MM.1S (cell line): ENCODE results near the gene DUOX1.

Experiments
- DNase-seq: peaks from one replicate; pipeline ENCODE4 v3.0.0-alpha.2; 2015
- H2AFZ ChIP-seq: fragments of 300-600 bp; sonication (generic); 2 replicates; pipeline ENCODE4 v1.6.0; 2016; ENCODE audit warnings: antibody characterized with exemption, low read length
- H3F3A ChIP-seq: fragments of 300-600 bp; sonication (generic); 2 replicates; pipeline ENCODE4 v1.6.1; 2016; ENCODE audit warnings: mild to moderate bottlenecking, antibody characterized with exemption, low read length, moderate library complexity, mixed read lengths; ENCODE audit not compliant: insufficient read depth
- H3K27ac ChIP-seq: fragments of 300-600 bp; sonication (generic); 2 replicates; pipeline ENCODE4 v1.5.1; 2016; ENCODE audit warnings: mild to moderate bottlenecking, low read length
- H3K27me3 ChIP-seq: fragments of 300-600 bp; sonication (generic); replicated peaks from 2 replicates; pipeline ENCODE4 v1.6.0; 2016; ENCODE audit warnings: low read length; ENCODE audit not compliant: insufficient read depth
- H3K36me3 ChIP-seq: fragments of 300-600 bp; sonication (generic); replicated peaks from 2 replicates; pipeline ENCODE4 v1.6.1; 2016; ENCODE audit warnings: mild to moderate bottlenecking, low read length, mixed read lengths; ENCODE audit not compliant: insufficient read depth
- H3K4me1 ChIP-seq: fragments of 300-600 bp; sonication (generic); 2 replicates; pipeline ENCODE4 v1.6.1; 2016; ENCODE audit warnings: low read length, mixed read lengths
- H3K4me2 ChIP-seq: fragments of 300-600 bp; sonication (generic); 2 replicates; pipeline ENCODE4 v1.6.0; 2016; ENCODE audit warnings: low read depth, low read length
- H3K4me3 ChIP-seq: fragments of 300-600 bp; sonication (generic); 2 replicates; pipeline ENCODE4 v1.5.1; 2016; ENCODE audit warnings: low read length, mixed read lengths
- H3K79me2 ChIP-seq: fragments of 300-600 bp; sonication (generic); 2 replicates; pipeline ENCODE4 v1.6.1; 2016; ENCODE audit warnings: mixed run types, low read length, mixed read lengths
- H3K9ac ChIP-seq: fragments of 300-600 bp; sonication (generic); 2 replicates; pipeline ENCODE4 v1.6.1; 2016; ENCODE audit warnings: low read length, mixed read lengths
- H3K9me2 ChIP-seq: fragments of 300-600 bp; sonication (generic); replicated peaks from 2 replicates; pipeline ENCODE4 v1.6.1; 2016; ENCODE audit warnings: mild to moderate bottlenecking, low read length, mixed read lengths; ENCODE audit not compliant: insufficient read depth
- H3K9me3 ChIP-seq: fragments of 300-600 bp; sonication (generic); replicated peaks from 2 replicates; pipeline ENCODE4 v1.6.1; 2016; ENCODE audit warnings: mild to moderate bottlenecking, low read length, mixed read lengths; ENCODE audit not compliant: insufficient read depth
- H4K20me1 ChIP-seq: fragments of 300-600 bp; sonication (generic); 2 replicates; pipeline ENCODE4 v1.6.1; 2016; ENCODE audit warnings: mild to moderate bottlenecking, low read length, moderate library complexity, mixed read lengths; ENCODE audit not compliant: insufficient read depth
- EZH2 ChIP-seq: fragments of 300-600 bp; sonication (generic); optimal IDR thresholded peaks from 2 replicates; pipeline ENCODE3; 2017; ENCODE audit warnings: low read depth, mild to moderate bottlenecking, antibody characterized with exemption, low read length, mixed read lengths
- EZH2phosphoT487 ChIP-seq: fragments of 300-600 bp; sonication (generic); IDR thresholded peaks from 2 replicates; pipeline ENCODE4 v1.6.1; 2018; ENCODE audit warnings: antibody characterized with exemption, low read length
- TF ChIP-seq, protein P1 (sequence below): fragments of 300-600 bp; sonication (generic); IDR thresholded peaks from 2 replicates; pipeline ENCODE4 v1.5.1; 2016; ENCODE audit warnings: antibody characterized with exemption, low read length, mixed read lengths

DUOX1 gene

DNA sequence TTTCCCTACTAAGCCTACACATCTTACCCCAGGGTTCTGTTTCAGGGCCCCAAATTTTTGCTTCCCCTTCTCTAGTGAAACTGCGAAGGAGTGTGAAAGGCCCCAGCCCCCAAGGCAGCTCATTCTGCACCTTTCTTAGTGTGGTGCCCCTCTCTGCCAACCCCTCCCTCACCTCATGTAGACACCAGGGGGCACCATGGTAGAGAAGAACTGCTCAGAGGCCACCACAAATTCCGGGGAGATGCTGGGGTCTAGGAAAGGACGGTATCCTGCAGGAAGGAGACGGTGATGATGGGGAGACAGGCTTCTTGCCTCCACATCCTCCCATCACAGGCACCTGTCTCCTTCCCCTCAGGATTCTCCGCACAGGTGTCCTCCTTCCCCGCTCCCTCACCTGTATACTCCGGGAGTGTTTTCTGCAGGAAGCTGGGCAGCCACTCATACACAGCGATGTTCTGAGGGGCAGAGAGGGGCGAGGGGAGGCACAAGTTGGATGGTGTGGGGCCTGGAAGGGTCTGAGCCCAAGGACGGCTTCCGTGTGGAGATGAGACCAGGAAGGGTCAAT, 19.5 kb upstream of the DUOX1 start:
- Histone ChIP-seq H3K4me3 (no peak overlapping the region), H3K27ac (no peak overlapping the region), H4K20me1 (no peaks in the 10 kb centered on the region), H2AFZ (no peak overlapping the region), H3K36me3 (no peaks in the 10 kb centered on the region), H3K9ac (no peak overlapping the region), H3K27me3 (peaks cover 37% of the 10 kb centered on the region), H3K9me3 (no peaks in the 10 kb centered on the region), H3K4me2 (no peak overlapping the region), H3K79me2 (no peaks in the 10 kb centered on the region), H3F3A (no peaks in the 10 kb centered on the region), H3K4me1 (no peaks in the 10 kb centered on the region), H3K9me2 (no peaks in the 10 kb centered on the region)
- DNase-seq = no peak
- TF ChIP-seq EZH2phosphoT487 = no peak
- no peak for TF ChIP-seq EZH2
- TF ChIP-seq, protein P1, sequence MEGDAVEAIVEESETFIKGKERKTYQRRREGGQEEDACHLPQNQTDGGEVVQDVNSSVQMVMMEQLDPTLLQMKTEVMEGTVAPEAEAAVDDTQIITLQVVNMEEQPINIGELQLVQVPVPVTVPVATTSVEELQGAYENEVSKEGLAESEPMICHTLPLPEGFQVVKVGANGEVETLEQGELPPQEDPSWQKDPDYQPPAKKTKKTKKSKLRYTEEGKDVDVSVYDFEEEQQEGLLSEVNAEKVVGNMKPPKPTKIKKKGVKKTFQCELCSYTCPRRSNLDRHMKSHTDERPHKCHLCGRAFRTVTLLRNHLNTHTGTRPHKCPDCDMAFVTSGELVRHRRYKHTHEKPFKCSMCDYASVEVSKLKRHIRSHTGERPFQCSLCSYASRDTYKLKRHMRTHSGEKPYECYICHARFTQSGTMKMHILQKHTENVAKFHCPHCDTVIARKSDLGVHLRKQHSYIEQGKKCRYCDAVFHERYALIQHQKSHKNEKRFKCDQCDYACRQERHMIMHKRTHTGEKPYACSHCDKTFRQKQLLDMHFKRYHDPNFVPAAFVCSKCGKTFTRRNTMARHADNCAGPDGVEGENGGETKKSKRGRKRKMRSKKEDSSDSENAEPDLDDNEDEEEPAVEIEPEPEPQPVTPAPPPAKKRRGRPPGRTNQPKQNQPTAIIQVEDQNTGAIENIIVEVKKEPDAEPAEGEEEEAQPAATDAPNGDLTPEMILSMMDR = no peak

DNA sequence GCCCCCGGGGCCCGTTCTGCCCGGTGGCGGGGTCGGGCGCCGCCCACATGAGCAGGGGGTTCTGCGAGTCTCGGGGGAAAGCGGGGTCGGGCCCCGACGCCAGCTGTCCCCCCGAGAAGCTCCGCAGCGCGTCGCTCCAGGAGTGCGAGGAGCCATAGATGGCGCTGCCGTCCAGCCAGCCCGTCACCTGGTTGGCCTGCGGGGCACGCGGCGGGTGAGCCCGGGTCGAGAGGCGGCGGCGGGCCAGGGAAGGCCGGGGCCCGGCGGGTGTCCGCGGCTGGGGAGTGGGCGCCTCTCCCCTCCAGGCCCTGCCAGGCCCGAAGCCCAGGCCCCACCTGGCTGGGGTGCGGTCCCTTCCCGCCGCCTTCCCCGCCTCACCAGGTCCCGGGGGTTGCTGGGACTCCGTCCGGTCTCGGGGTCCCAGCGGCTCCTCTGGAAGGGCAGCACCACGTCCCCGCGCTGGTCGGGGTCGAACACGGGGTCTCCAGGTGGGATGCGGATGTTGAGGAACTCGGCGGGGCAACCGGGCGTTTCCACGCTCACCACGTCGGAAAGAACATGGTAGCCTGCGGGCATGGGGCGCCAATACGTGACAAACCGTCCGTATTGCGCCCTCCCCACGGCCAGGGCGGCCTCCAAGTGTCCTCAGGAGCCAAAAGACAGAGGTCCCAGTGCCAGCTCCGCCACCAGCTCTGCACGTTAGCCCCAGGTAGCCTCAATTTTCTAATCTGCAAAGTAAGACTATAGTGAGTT, 18.2 kb upstream of the DUOX1 start:
- no peaks in the 10 kb centered on the region for H3K9me3 ChIP-seq
- H3K27me3 ChIP-seq = peaks cover 49% of the 10 kb centered on the region
- H3K36me3 ChIP-seq = no peaks in the 10 kb centered on the region
- no peaks in the 10 kb centered on the region for H4K20me1 ChIP-seq
- no peaks in the 10 kb centered on the region for H3F3A ChIP-seq
- no peaks in the 10 kb centered on the region for H3K9me2 ChIP-seq
- no peak overlapping the region for H3K4me3 ChIP-seq
- no peak for DNase-seq
- H3K4me2 ChIP-seq = no peak overlapping the region
- H3K79me2 ChIP-seq = no peaks in the 10 kb centered on the region
- no peak overlapping the region for H2AFZ ChIP-seq
- no peaks in the 10 kb centered on the region for H3K4me1 ChIP-seq
- H3K27ac ChIP-seq = no peak overlapping the region
- no peak for TF ChIP-seq EZH2
- no peak for TF ChIP-seq EZH2phosphoT487
- TF ChIP-seq, protein P1 = no peak
- H3K9ac ChIP-seq = no peak overlapping the region

DNA sequence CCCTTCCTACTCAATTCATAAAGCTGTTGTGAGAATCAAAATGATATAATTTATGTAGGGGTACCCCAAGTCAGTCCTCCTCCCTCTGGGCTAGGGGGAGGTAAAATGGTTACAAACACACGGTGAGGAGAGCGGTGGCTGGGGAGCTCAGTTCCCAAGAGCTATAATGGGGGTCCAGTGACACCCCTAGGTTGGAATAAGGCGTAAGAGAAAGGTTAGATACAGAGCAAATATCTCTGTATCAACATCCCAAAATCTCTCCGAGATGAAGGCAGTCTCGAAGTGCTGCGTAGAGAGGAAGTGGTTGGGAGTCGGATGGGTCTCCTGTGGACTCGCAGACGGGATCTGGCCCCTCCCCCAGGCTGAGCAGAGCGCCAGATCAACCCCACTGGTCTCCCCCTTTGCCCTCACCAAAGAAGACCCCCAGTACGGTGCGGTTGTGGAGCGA, 17.6 kb upstream of the DUOX1 start:
- Histone ChIP-seq H3K36me3 (no peaks in the 10 kb centered on the region), H3F3A (no peaks in the 10 kb centered on the region), H3K79me2 (no peaks in the 10 kb centered on the region), H3K9ac (no peak overlapping the region), H3K4me1 (no peaks in the 10 kb centered on the region), H3K27ac (no peak overlapping the region), H3K9me3 (no peaks in the 10 kb centered on the region), H4K20me1 (no peaks in the 10 kb centered on the region), H3K9me2 (no peaks in the 10 kb centered on the region), H3K4me2 (no peak overlapping the region), H3K27me3 (peaks cover 55% of the 10 kb centered on the region), H3K4me3 (no peak overlapping the region), H2AFZ (no peak overlapping the region)
- TF ChIP-seq EZH2 (no peak), EZH2phosphoT487 (no peak)
- TF ChIP-seq, protein P1 = no peak
- DNase-seq = no peak
